Mucosa of stomach (tissue), 1 donor: ENCODE results near the gene KRTAP9-6.

ENCODE experiments used
- H3K27me3 ChIP-seq: one replicate; pipeline ENCODE4 v1.7.0; 2013; ENCODE audit warnings: mild to moderate bottlenecking, low read length; ENCODE audit not compliant: control insufficient read depth, insufficient read depth
- H3K36me3 ChIP-seq: one replicate; pipeline ENCODE4 v1.7.0; 2013; ENCODE audit warnings: low read length; ENCODE audit not compliant: control insufficient read depth, insufficient read depth
- H3K4me1 ChIP-seq: one replicate; pipeline ENCODE4 v1.7.0; 2013; ENCODE audit warnings: mild to moderate bottlenecking, low read length; ENCODE audit not compliant: control insufficient read depth, insufficient read depth
- H3K4me3 ChIP-seq: one replicate; pipeline ENCODE4 v1.7.0; 2013; ENCODE audit warnings: low read length
- H3K9ac ChIP-seq: one replicate; pipeline ENCODE4 v1.7.0; 2013; ENCODE audit warnings: mild to moderate bottlenecking, low read length, moderate library complexity
- H3K9me3 ChIP-seq: one replicate; pipeline ENCODE4 v1.7.0; 2013; ENCODE audit warnings: mild to moderate bottlenecking, low read length, moderate library complexity; ENCODE audit not compliant: control insufficient read depth
- donor health status: Pancreatic carcinoma.

KRTAP9-6 gene

GRCh38 chr17:41278176-41278955 lies 13.2 kb downstream of the KRTAP9-6 start:
- Histone ChIP-seq H3K9me3 (no peaks in the 10 kb centered on the region), H3K36me3 (no peaks in the 10 kb centered on the region), H3K4me1 (no peaks in the 10 kb centered on the region), H3K27me3 (peaks cover 7% of the 10 kb centered on the region), H3K4me3 (no peak overlapping the region), H3K9ac (no peak overlapping the region)

- H3K9ac ChIP-seq, result no peak overlapping the region
- no peaks in the 10 kb centered on the region for H3K9me3 ChIP-seq
- H3K4me1 ChIP-seq, result no peaks in the 10 kb centered on the region
- no peak overlapping the region for H3K4me3 ChIP-seq
- no peaks in the 10 kb centered on the region for H3K36me3 ChIP-seq
- no peaks in the 10 kb centered on the region for H3K27me3 ChIP-seq
Measured at GRCh38 chr17:41284043-41284442, 18.9 kb downstream of the KRTAP9-6 start.

GRCh38 chr17:41284546-41284945 lies 19.4 kb downstream of the KRTAP9-6 start:
- no peaks in the 10 kb centered on the region for H3K36me3 ChIP-seq
- H3K9ac ChIP-seq, result no peak overlapping the region
- no peaks in the 10 kb centered on the region for H3K27me3 ChIP-seq
- no peak overlapping the region for H3K4me3 ChIP-seq
- H3K4me1 ChIP-seq, result no peaks in the 10 kb centered on the region
- H3K9me3 ChIP-seq, result no peaks in the 10 kb centered on the region

GRCh38 chr17:41287050-41287449 lies 21.9 kb downstream of the KRTAP9-6 start:
- H3K27me3 ChIP-seq, result no peaks in the 10 kb centered on the region
- no peaks in the 10 kb centered on the region for H3K9me3 ChIP-seq
- no peaks in the 10 kb centered on the region for H3K36me3 ChIP-seq
- no peak overlapping the region for H3K9ac ChIP-seq
- H3K4me3 ChIP-seq, result no peak overlapping the region
- H3K4me1 ChIP-seq, result no peaks in the 10 kb centered on the region

GRCh38 chr17:41294016-41294415 lies 28.8 kb downstream of the KRTAP9-6 start:
- Histone ChIP-seq H3K36me3 (no peaks in the 10 kb centered on the region), H3K9ac (no peak overlapping the region), H3K4me1 (no peaks in the 10 kb centered on the region), H3K27me3 (no peaks in the 10 kb centered on the region), H3K4me3 (no peak overlapping the region), H3K9me3 (no peaks in the 10 kb centered on the region)

GRCh38 chr17:41296846-41297245 lies 31.7 kb downstream of the KRTAP9-6 start:
- no peaks in the 10 kb centered on the region for H3K27me3 ChIP-seq
- H3K4me3 ChIP-seq, result no peak overlapping the region
- H3K9me3 ChIP-seq, result no peaks in the 10 kb centered on the region
- no peaks in the 10 kb centered on the region for H3K4me1 ChIP-seq
- H3K36me3 ChIP-seq, result no peaks in the 10 kb centered on the region
- no peak overlapping the region for H3K9ac ChIP-seq

GRCh38 chr17:41298458-41299135 lies 33.4 kb downstream of the KRTAP9-6 start:
- Histone ChIP-seq H3K9me3 (no peaks in the 10 kb centered on the region), H3K4me3 (no peak overlapping the region)

GRCh38 chr17:41301204-41301790 lies 36.1 kb downstream of the KRTAP9-6 start:
- no peak overlapping the region for H3K4me3 ChIP-seq
- H3K4me1 ChIP-seq, result no peaks in the 10 kb centered on the region
- H3K36me3 ChIP-seq, result no peaks in the 10 kb centered on the region
- no peaks in the 10 kb centered on the region for H3K9me3 ChIP-seq
- H3K27me3 ChIP-seq, result no peaks in the 10 kb centered on the region
- no peak overlapping the region for H3K9ac ChIP-seq

More at GRCh38 chr17:41298458-41299135, 33.4 kb downstream of the KRTAP9-6 start:
- no peak overlapping the region for H3K9ac ChIP-seq
- no peaks in the 10 kb centered on the region for H3K27me3 ChIP-seq
- H3K4me1 ChIP-seq, result no peaks in the 10 kb centered on the region
- H3K36me3 ChIP-seq, result no peaks in the 10 kb centered on the region

GRCh38 chr17:41301916-41302901 lies 37.0 kb downstream of the KRTAP9-6 start, which contains the start of gene KRTAP29-1:
TSS of gene KRTAP29-1 (minus strand) at chr17:41302851. CDS start at chr17:41302851, 0 bp downstream.
- Histone ChIP-seq H3K9ac (no peak within 1 kb of the TSS), H3K36me3 (no peaks in the 10 kb centered on the region), H3K4me1 (no peaks in the 10 kb centered on the region), H3K4me3 (no peak within 1 kb of the TSS), H3K9me3 (no peaks in the 10 kb centered on the region), H3K27me3 (no peaks in the 10 kb centered on the region)

- H3K9ac ChIP-seq, result no peak overlapping the region
- H3K4me1 ChIP-seq, result no peaks in the 10 kb centered on the region
- H3K4me3 ChIP-seq, result no peak overlapping the region
- no peaks in the 10 kb centered on the region for H3K36me3 ChIP-seq
- H3K9me3 ChIP-seq, result no peaks in the 10 kb centered on the region
- no peaks in the 10 kb centered on the region for H3K27me3 ChIP-seq
Measured at GRCh38 chr17:41302981-41303380, 37.8 kb downstream of the KRTAP9-6 start.

GRCh38 chr17:41304091-41304490 lies 38.9 kb downstream of the KRTAP9-6 start:
- H3K4me1 ChIP-seq, result no peaks in the 10 kb centered on the region
- H3K4me3 ChIP-seq, result no peak overlapping the region
- no peaks in the 10 kb centered on the region for H3K9me3 ChIP-seq
- H3K27me3 ChIP-seq, result no peaks in the 10 kb centered on the region
- H3K36me3 ChIP-seq, result no peaks in the 10 kb centered on the region
- no peak overlapping the region for H3K9ac ChIP-seq
